Neural crest cell (in vitro differentiated cells): ENCODE results near the gene ALAD. TPM values are rescaled to one million over a fixed set of nuclear protein-coding genes. Genes with fewer than 3 reads are reported as not detected.

Source experiments
- DNase-seq: peaks from one replicate; pipeline ENCODE4 v3.0.0; 2021; ENCODE audit warnings: low read depth, mixed read lengths, low spot score
- H3K27ac Mint-ChIP-seq: one replicate; pipeline ENCODE4 v1.8.0; 2021; ENCODE audit warnings: mild to moderate bottlenecking, mixed read lengths; ENCODE audit not compliant: unreplicated experiment
- H3K27me3 Mint-ChIP-seq: 2 replicates; pipeline ENCODE4 v1.8.0; 2021; ENCODE audit warnings: low read depth, mild to moderate bottlenecking, mixed read lengths
- H3K36me3 Mint-ChIP-seq: 2 replicates; pipeline ENCODE4 v1.8.0; 2021; ENCODE audit warnings: low read depth, mild to moderate bottlenecking, mixed read lengths
- H3K4me1 Mint-ChIP-seq: 2 replicates; pipeline ENCODE4 v1.8.0; 2021; ENCODE audit warnings: mixed read lengths
- H3K4me3 Mint-ChIP-seq: one replicate; pipeline ENCODE4 v1.8.0; 2021; ENCODE audit warnings: mild to moderate bottlenecking, mixed read lengths
- H3K9me3 Mint-ChIP-seq: 2 replicates; pipeline ENCODE4 v1.8.0; 2021; ENCODE audit warnings: mixed read lengths
- total RNA-seq: library from RNA; stranded (reverse); gene quantifications from 2 replicates; pipeline ENCODE4 v1.2.1, GENCODE V29; 2021
- TF ChIP-seq, protein P1 (sequence below): fragments of 200-600 bp; sonication (generic); conservative IDR thresholded peaks from 2 replicates; pipeline ENCODE4 v1.5.0; 2021; ENCODE audit warnings: antibody characterized with exemption, mild to moderate bottlenecking

Gene ALAD
- total RNA-seq, 1 donor from 2014 or later, result 23.2 TPM

DNA sequence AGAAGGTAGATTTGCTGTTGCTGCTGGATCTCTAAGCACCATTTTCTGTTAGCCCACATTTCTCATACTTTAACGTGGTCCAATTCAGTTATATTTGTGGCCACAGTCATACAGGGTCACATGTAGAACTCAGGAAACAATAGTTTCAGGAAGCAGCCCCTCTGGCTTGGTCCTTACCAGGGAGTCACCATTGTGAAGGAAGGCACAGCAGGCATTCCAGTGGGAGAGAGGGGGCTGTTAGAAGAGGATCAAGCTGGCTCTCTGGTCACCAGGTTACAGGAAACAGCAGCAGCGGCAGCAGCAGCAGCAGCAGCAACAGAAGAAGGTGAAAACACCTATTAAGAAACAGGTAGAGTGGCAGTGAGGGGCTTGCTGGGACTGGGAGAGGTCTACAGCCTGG, 24.0 kb upstream of the ALAD start:
- peaks cover 6% of the 10 kb centered on the region for H3K27me3 Mint-ChIP-seq
- no peaks in the 10 kb centered on the region for H3K36me3 Mint-ChIP-seq
- TF ChIP-seq, protein P1, sequence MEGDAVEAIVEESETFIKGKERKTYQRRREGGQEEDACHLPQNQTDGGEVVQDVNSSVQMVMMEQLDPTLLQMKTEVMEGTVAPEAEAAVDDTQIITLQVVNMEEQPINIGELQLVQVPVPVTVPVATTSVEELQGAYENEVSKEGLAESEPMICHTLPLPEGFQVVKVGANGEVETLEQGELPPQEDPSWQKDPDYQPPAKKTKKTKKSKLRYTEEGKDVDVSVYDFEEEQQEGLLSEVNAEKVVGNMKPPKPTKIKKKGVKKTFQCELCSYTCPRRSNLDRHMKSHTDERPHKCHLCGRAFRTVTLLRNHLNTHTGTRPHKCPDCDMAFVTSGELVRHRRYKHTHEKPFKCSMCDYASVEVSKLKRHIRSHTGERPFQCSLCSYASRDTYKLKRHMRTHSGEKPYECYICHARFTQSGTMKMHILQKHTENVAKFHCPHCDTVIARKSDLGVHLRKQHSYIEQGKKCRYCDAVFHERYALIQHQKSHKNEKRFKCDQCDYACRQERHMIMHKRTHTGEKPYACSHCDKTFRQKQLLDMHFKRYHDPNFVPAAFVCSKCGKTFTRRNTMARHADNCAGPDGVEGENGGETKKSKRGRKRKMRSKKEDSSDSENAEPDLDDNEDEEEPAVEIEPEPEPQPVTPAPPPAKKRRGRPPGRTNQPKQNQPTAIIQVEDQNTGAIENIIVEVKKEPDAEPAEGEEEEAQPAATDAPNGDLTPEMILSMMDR, result no peak
- H3K4me1 Mint-ChIP-seq, result no peaks in the 10 kb centered on the region
- H3K4me3 Mint-ChIP-seq, result no peak overlapping the region
- no peak overlapping the region for H3K27ac Mint-ChIP-seq
- no peaks in the 10 kb centered on the region for H3K9me3 Mint-ChIP-seq
- DNase-seq, result no peak

DNA sequence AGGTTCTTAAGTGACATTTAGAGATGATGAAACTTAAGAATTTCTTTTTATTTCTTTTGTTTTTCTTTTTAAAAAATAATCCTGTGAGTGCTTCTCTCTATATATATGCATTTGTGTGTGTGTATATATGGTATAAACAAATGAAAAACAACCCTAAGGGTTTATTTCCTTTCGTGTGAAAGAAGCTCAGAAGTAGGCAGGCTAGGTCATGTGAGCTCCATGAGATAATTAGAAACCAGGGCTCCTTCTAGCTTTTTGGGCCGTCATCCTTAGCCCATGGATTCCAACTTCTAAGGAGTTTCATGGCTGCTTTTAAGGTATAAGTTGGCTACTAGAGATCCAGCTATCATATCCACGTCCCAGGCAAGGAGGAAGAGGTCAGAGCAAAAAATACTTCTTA, 20.6 kb upstream of the ALAD start:
- Mint-ChIP-seq H3K4me3 (no peak overlapping the region), H3K27ac (no peak overlapping the region), H3K4me1 (no peaks in the 10 kb centered on the region), H3K9me3 (no peaks in the 10 kb centered on the region), H3K36me3 (no peaks in the 10 kb centered on the region), H3K27me3 (peaks cover 6% of the 10 kb centered on the region)
- no peak for DNase-seq
- TF ChIP-seq, protein P1, result no peak

- TF ChIP-seq, protein P1, result no peak
- DNase-seq, result no peak
- Mint-ChIP-seq H3K4me1 (no peaks in the 10 kb centered on the region), H3K27me3 (no peaks in the 10 kb centered on the region), H3K36me3 (no peaks in the 10 kb centered on the region), H3K9me3 (no peaks in the 10 kb centered on the region), H3K4me3 (no peak overlapping the region), H3K27ac (no peak overlapping the region)
Observed at GRCh38 chr9:113417370-113417769, 16.3 kb upstream of the ALAD start.

DNA sequence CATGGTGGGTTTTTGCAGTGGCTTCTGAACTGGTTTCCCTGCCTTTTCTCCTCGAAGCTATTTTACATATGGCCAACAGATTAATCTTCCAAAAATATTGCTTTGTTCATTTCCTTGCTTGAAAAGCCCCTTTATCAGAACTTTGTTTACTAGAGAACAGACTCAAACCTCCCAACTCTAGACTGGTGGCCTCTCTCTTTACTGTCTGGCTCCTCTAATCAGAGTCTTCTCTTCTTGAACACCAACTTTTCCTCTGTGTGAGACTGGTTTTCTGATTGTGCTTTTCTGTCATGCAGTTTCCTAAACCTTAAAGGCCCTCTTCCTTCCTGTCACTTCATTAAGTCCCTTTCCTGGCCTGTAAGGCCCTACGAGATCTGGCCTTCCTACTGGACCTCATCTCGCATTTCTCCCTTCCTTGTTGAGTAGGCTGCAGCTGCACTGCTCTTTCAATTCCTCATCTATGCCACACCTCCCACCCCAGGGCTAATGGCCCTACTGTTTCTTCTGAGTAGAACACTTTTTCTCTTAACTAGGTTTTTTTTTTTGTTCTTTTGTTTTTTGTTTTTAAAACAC, 15.2 kb upstream of the ALAD start:
- Mint-ChIP-seq H3K9me3 (no peaks in the 10 kb centered on the region), H3K4me3 (no peak overlapping the region), H3K27me3 (no peaks in the 10 kb centered on the region), H3K27ac (no peak overlapping the region), H3K36me3 (no peaks in the 10 kb centered on the region), H3K4me1 (no peaks in the 10 kb centered on the region)
- TF ChIP-seq, protein P1, result no peak
- DNase-seq, result no peak

DNA sequence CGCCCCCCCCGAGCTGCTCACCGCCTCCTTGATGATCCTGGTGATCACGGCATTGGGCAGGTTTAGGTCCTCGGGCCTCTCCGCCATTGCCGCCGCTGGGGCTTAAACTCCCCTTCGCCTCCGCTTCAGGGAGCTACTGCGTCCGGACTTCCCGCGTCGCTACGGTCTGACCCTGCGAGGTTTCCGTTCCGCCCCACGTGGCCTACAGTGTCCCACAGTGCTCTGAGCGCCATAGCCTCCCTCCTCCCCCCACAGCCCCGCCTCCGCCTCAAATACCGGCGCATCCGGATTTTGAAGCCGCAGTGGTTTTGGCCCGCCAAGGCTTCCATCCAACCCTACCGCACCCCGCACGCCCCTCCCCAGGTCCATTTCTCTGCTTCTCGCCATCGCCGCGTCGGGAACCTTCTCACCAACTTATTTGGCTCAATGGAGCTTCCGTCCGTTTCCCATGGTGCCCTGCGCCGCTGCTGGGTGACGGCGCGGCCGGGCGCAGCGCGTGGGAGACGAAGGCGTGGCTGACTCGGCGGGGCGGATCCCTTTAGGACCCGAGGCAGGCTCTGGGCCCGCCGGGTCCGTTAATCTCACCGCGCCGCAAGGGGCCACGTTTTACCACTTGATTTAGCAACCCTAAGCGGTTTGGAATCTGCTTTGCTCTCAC, 9.3 kb upstream of the ALAD start, which contains the start of the genes C9orf43 and POLE3:
TSS of gene C9orf43 (plus strand) at position 541 of the 658 bp plus-strand sequence. CDS start 2,747 bp downstream, outside the sequence.
TSS of gene POLE3 (minus strand) at position 469 of the 658 bp plus-strand sequence. CDS start at position 87, 382 bp downstream.
- H3K4me3 Mint-ChIP-seq, result peak within 1 kb of the TSS; percentile 99
- peaks cover 38% of the 10 kb centered on the region for H3K4me1 Mint-ChIP-seq
- TF ChIP-seq, protein P1, result no peak
- no peaks in the 10 kb centered on the region for H3K27me3 Mint-ChIP-seq
- no peaks in the 10 kb centered on the region for H3K9me3 Mint-ChIP-seq
- peaks cover 11% of the 10 kb centered on the region for H3K36me3 Mint-ChIP-seq
- DNase-seq, result peak; percentile 91
- peak within 1 kb of the TSS; percentile 100 for H3K27ac Mint-ChIP-seq
